K562 (cell line): ENCODE measurements around the gene NUAK2. TPM values are rescaled to one million over a fixed set of nuclear protein-coding genes. Genes with fewer than 3 reads are reported as not detected.

Experiments
- CREM ChIP-seq: IDR thresholded peaks from 2 replicates; pipeline ENCODE4 v1.6.1; 2014; ENCODE audit warnings: antibody characterized with exemption, low read depth
- CTBP1 ChIP-seq: fragments of 450-650 bp; IDR thresholded peaks from 2 replicates; pipeline ENCODE4 v1.6.1; 2016; ENCODE audit warnings: borderline replicate concordance
- DLX4 ChIP-seq: fragments of 250-450 bp; sonication (Bioruptor Pico); IDR thresholded peaks from 2 replicates; pipeline ENCODE4 v1.6.1; 2021; ENCODE audit warnings: mild to moderate bottlenecking
- E2F8 ChIP-seq: fragments of 450-650 bp; IDR thresholded peaks from 2 replicates; pipeline ENCODE4 v1.7.1; 2018; ENCODE audit warnings: mild to moderate bottlenecking, low read depth; ENCODE audit not compliant: partially characterized antibody
- EGR1 ChIP-seq: fragments of 450-650 bp; conservative IDR thresholded peaks from 2 replicates; pipeline ENCODE4 v1.6.1; 2017; ENCODE audit warnings: mild to moderate bottlenecking
- FOXA3 ChIP-seq, 2 experiments: fragments of 450-650 bp in 1 of 2; sonication (generic) in 1 of 2; formaldehyde crosslinking; IDR thresholded peaks in 1 of 2; conservative IDR thresholded peaks in 1 of 2; 2 replicates each; pipeline versions ENCODE4 v1.4.0 to v1.8.0; 2020 to 2022; ENCODE audit warnings: mild to moderate bottlenecking in 2 of 2, missing genetic modification reagents in 1 of 2
- FOXO4 ChIP-seq: fragments of 450-650 bp; formaldehyde crosslinking; IDR thresholded peaks from 2 replicates; pipeline ENCODE4 v1.4.0; 2020; ENCODE audit warnings: mild to moderate bottlenecking, moderate library complexity
- HDAC3 ChIP-seq: fragments of 450-650 bp; IDR thresholded peaks from 2 replicates; pipeline ENCODE4 v1.6.1; 2018; ENCODE audit warnings: borderline replicate concordance, mild to moderate bottlenecking, moderate library complexity; ENCODE audit not compliant: partially characterized antibody
- L3MBTL2 ChIP-seq: fragments of 450-650 bp; IDR thresholded peaks from 2 replicates; pipeline ENCODE4 v1.6.1; 2016; ENCODE audit warnings: mild to moderate bottlenecking, moderate library complexity
- LCOR ChIP-seq: sonication (generic); formaldehyde crosslinking; IDR thresholded peaks from 2 replicates; pipeline ENCODE4 v1.8.0; 2022; ENCODE audit warnings: mild to moderate bottlenecking, missing genetic modification reagents
- NRF1 ChIP-seq, 2 experiments: fragments of 450-650 bp; IDR thresholded peaks in 1 of 2; conservative IDR thresholded peaks in 1 of 2; 2 replicates each; pipeline ENCODE4 v1.6.1; 2014; ENCODE audit warnings: mild to moderate bottlenecking in 2 of 2
- SRSF3 ChIP-seq: fragments of 200-400 bp; formaldehyde crosslinking; IDR thresholded peaks from 2 replicates; pipeline ENCODE4 v1.6.1; 2016; ENCODE audit warnings: mild to moderate bottlenecking, low read length, moderate library complexity; ENCODE audit not compliant: insufficient read depth
- STAT5B ChIP-seq: fragments of 250-450 bp; sonication (Bioruptor Pico); IDR thresholded peaks from 2 replicates; pipeline ENCODE4 v1.8.0; 2021; ENCODE audit warnings: mild to moderate bottlenecking, inconsistent platforms
- TCF3 ChIP-seq: sonication (generic); formaldehyde crosslinking; IDR thresholded peaks from 2 replicates; pipeline ENCODE4 v1.4.0; 2020; ENCODE audit warnings: mild to moderate bottlenecking, missing genetic modification reagents
- TFAM ChIP-seq: fragments of 250-450 bp; sonication (Bioruptor Pico); conservative IDR thresholded peaks from 2 replicates; pipeline ENCODE4 v1.5.0; 2021; ENCODE audit warnings: mild to moderate bottlenecking, moderate library complexity
- TGIF2 ChIP-seq: sonication (generic); formaldehyde crosslinking; IDR thresholded peaks from 2 replicates; pipeline ENCODE4 v1.8.1; 2022; ENCODE audit warnings: mild to moderate bottlenecking, missing genetic modification reagents, moderate library complexity
- USF1 ChIP-seq: sonication (generic); formaldehyde crosslinking; IDR thresholded peaks from 2 replicates; pipeline ENCODE4 v1.9.0; 2022; ENCODE audit warnings: mild to moderate bottlenecking, missing genetic modification reagents
- ZBTB33 ChIP-seq: sonication (generic); formaldehyde crosslinking; IDR thresholded peaks from 2 replicates; pipeline ENCODE4 v1.8.1; 2023; ENCODE audit warnings: mild to moderate bottlenecking, missing genetic modification reagents
- ZEB2 ChIP-seq: fragments of 450-650 bp; IDR thresholded peaks from 2 replicates; pipeline ENCODE4 v1.6.1; 2016
- ZNF830 ChIP-seq: fragments of 250-450 bp; sonication (Bioruptor Pico); IDR thresholded peaks from 2 replicates; pipeline ENCODE4 v1.5.0; 2021; ENCODE audit warnings: mild to moderate bottlenecking
- polyA plus RNA-seq, 8 experiments: library from polyadenylated mRNA; depleted of rRNA in 4 of 8; stranded (reverse) in 5 of 8; unstranded in 3 of 8; fragments of >200 nt; fragmentation: Nextera tagmentation in 2 of 8; fragmentation: Illumina TruSeq in 1 of 8; extraction: Ambion mirVana in 2 of 8; extraction: Trizol in 1 of 8; gene quantifications; 2 replicates each; pipeline versions ENCODE4 v1.2.1 to v1.2.3, GENCODE V29; 2011 to 2014; ENCODE audit warnings: inconsistent platforms in 1 of 8, missing spikeins in 1 of 8
- total RNA-seq, 7 experiments: library from RNA; depleted of rRNA in 6 of 7; stranded (reverse); fragments of >200 nt in 6 of 7; fragmentation: Illumina TruSeq in 2 of 7; extraction: Trizol in 2 of 7; gene quantifications; 2 replicates each; pipeline versions ENCODE4 v1.2.1 to v1.2.3, GENCODE V29; 2011 to 2021; ENCODE audit warnings: low replicate concordance in 1 of 7

The NUAK2 gene
- total and polyA plus RNA-seq, 9 of the 15 experiments (the other 6 are each of a cell fraction or from before 2014, with no cell fraction given), result 0.04 to 0.44 (median 0.14) TPM

GRCh38 chr1:205344066-205344928 lies 22.8 kb upstream of the NUAK2 start (continued):
- TF ChIP-seq LCOR (CRISPR knock-in tag) (0 out of 2 replicates have a peak, but pooled peaks have one; percentile 39), USF1 (peak; percentile 77), TGIF2 (CRISPR knock-in tag) (0 out of 2 replicates have a peak, but pooled peaks have one; percentile 54), E2F8 (no peak), TCF3 (CRISPR knock-in tag) (peak; percentile 86), CTBP1 (peak; percentile 76; the same call in 1 of the 2 replicates), ZNF830 (CRISPR knock-in tag) (no peak), ZEB2 (peak; percentile 44; the same call in 1 of the 2 replicates), STAT5B (CRISPR knock-in tag) (no peak), NRF1 (conservative IDR thresholded peaks at IDR 0.05 in 1 of 2, IDR thresholded peaks at IDR 0.05 in 1 of 2) (0 out of 4 replicates have a peak, but pooled peaks have one; percentile 20 to 35), ZBTB33 (CRISPR knock-in tag) (no peak), HDAC3 (no peak), CREM (0 out of 2 replicates have a peak, but pooled peaks have one; percentile 9), DLX4 (CRISPR knock-in tag) (no peak), FOXA3 (CRISPR knock-in tag; conservative IDR thresholded peaks at IDR 0.05 in 1 of 2, IDR thresholded peaks at IDR 0.05 in 1 of 2) (peak in 1 of 2 experiments; percentile 51; a peak in 2 of 4 replicates), TFAM (no peak), SRSF3 (no peak), L3MBTL2 (peak; percentile 30; the same call in 1 of the 2 replicates), EGR1 (peak; percentile 82), FOXO4 (CRISPR knock-in tag) (no peak)
